NT2/D1 (cell line): ENCODE results near the gene TLCD1.

Source experiments
- SUZ12 ChIP-seq: IDR thresholded peaks from 2 replicates; pipeline ENCODE4 v1.6.1; 2011; ENCODE audit not compliant: insufficient read length, insufficient read depth; ENCODE audit errors: extremely low read depth
- YY1 ChIP-seq: IDR thresholded peaks from 2 replicates; pipeline ENCODE4 v1.6.1; 2011; ENCODE audit not compliant: insufficient read length, insufficient read depth
- ZNF274 ChIP-seq: IDR thresholded peaks from 2 replicates; pipeline ENCODE4 v1.6.1; 2011; ENCODE audit warnings: mild to moderate bottlenecking, low read depth, low read length

DNA sequence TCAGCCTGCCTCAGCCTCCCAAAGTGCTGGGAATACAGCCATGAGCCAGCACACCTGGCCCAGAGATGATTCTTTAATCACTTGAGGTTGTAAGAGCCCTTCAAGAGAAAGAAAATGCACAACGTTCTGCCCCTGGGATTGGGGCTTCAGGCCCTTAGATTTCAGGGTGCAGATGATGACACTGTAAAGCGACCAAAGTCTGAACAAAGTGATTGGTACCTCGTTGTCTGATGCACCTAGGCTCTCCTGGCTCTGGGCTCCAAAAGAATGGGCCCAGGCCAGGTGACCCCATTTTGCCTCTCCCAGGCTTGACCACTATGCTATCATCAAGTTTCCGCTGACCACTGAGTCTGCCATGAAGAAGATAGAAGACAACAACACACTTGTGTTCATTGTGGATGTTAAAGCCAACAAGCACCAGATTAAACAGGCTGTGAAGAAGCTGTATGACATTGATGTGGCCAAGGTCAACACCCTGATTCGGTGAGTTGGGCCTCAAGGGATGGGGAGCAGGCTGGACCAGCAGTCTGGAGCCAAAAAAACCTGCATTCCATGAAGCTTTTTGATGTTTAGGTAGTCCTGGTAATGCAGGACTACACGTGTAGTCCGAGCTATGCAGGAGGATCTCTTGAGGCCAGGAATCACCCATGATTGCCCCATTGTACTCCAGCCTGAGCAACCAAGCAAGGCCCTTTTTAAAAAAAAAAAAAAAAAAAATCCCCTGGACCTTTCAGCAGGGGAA, 3.4 kb downstream of the TLCD1 start:
- TF ChIP-seq YY1 (no peak), ZNF274 (no peak), SUZ12 (no peak)
